GM18519 (cell line): ENCODE measurements around the gene ABLIM2.

Source experiments
- ATAC-seq: cut with Tn5 transposase; IDR thresholded peaks from one replicate; pipeline ENCODE4 v1.9.1; 2021; ENCODE audit warnings: mild to moderate bottlenecking, moderate library complexity; ENCODE audit not compliant: unreplicated experiment, low FRiP score

ABLIM2 gene

DNA sequence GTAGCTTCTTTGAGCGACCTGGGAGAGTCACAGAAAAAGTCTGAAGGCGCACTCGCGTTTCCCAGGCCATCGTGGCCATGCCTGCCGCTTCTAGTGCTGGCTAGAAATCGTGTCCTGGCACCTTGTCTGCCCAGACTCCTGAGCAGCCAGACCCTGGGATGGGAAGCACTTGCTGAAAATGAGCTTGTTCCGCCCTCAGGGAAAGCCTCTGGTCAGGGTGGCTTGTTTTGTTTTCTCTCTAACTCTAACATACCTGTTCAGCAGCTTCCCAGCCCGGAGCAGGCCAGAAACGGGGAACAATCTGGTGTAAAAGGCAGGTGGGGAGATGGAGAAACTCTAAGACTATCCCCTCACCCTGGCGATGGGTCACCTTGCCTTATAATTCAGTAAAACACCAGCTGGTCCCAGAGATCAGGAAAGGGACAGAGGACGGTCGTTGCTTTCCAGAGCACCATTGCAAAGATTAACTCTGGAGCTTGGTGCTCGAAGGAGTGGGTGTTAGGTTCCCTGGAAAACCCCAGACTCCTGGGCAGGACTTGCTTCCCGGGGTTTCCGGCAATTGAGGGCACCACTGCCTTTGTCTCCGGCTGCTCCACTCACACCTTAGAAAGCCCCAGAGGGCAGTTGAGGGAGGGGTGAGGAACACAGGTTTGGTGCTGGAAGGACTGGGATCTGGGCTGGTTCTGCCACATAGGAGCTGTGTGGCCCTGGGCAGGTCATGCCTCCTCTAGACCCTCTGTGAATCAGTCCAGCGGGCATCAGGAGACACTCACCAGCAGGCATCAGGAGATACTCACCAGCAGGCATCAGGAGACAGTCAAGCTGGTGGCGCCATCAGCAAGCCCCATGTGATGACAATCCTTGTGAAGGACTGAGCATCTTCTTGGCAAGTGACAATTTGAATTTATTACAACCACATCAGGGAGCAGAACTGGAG lies 36.0 kb upstream of the ABLIM2 start:
- no peak for ATAC-seq

DNA sequence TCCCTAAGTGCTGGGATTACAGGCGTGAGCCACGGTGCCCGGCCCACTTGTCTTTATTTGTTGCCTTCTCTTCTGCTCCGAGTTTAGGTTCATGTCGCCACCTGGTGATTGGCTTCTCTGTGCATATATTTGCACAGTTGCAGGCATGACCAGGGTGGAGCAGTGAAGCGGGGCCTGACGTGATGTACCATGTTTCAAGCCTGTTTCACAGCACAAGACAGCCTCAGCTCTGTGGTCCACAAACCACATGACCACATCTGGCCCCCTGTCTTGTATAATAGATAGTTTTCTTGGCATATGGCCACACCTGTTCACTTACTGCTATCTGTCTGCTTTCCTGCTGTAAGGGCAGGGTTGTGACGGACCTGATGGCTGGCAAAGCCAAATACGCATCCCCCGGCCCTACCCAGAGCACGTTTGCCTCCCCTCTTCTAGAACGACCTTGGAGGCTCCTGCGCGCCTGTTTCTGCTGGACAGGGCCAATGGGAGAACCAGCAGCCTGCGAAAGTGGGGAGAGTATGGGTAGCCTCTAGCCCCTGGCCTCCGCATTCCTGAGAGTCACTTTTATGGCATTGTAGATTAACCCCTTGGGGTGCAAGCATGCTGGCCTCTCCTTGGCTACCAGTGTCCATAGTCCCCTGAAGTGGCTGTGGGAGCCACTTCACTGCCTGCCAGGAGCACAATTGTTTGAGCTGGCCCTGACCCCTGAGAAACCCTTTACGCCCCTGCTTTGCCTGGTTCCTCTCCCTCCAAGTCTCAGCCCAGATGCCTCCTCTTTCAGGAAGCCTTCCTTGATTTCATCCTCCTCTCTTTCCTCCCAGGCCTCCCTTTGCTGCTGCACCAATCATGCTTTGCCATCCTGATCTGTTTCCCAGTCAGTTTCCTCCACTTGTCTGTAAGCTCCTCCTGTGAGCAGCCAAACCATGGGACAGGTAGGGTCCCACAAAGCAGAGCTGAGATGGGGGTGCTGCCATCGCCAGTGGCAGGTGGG lies 34.4 kb upstream of the ABLIM2 start:
- peak; percentile 79 for ATAC-seq

DNA sequence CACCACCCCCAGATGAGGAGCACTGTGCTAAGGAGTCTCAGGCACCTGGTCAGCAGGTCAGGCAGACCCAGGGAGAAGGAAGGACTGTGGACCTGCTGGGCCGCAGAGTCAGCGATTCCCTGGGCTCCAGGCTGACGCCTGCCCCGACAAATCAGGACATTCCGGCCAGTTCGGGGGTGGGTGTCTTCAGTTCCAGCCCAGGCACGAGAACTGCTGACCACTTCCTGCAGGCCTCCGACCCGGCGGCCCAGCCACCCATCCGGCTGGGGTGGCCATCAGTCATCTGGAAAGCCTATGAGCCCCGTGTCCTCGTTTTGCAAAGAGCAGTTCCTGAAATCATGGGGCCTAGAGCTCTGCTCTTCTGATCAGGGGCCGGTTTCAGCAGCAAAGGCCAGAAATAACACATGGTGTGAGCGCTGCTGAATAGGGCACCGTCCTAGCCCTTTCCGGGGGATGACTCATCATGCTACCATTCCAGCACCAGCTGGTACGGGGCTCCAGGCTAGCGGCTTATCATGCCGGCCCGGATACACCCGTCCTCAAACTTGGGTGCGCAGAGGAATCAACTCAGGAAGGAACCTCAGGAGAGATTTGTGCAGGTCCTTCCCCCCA lies 32.6 kb upstream of the ABLIM2 start:
- peak; percentile 50 for ATAC-seq

DNA sequence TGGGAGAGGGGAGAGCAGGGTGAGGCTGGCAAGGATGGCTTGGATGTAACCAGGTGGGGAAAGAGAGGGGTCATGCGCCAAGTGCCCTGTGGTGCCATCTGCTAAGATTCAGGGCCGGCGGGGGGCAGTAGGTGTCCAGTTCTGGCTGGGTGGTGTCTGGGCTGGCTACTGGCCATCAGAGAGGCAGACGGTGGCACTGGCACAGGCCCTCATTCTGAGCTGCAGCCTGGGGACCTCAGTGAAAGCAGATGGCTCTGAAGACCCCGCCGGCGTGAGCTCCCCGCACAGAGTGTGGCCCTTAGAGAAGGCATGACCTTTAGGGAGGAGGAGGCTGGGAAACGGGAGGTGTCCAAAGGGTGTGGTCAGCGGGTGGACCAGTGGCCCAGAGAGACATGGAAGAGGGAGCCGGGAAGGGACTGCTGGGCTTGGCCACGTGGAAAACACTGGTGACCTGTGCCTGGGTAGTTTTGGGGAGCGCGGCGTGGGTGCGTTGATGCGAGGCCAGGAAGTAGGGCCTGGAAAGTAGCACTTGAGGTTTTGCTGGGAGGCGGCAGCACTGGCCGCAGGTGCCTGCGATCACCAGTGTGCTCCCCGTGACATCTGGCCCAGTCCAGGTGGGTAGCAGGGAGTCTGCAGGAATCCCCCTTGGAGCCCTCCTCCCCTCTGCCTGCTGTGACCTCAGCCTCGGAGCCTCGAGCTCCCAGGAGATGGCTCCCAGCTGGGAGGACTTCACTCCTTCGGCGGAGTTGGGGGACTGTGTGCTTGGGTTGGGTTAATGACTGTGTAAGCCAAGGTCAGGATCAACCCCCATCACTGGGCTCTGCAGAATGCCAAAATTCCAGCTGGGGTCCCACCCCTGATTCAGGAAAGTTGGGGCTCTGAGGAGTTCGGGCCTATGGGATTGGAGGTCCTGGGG lies 31.2 kb upstream of the ABLIM2 start:
- no peak for ATAC-seq

DNA sequence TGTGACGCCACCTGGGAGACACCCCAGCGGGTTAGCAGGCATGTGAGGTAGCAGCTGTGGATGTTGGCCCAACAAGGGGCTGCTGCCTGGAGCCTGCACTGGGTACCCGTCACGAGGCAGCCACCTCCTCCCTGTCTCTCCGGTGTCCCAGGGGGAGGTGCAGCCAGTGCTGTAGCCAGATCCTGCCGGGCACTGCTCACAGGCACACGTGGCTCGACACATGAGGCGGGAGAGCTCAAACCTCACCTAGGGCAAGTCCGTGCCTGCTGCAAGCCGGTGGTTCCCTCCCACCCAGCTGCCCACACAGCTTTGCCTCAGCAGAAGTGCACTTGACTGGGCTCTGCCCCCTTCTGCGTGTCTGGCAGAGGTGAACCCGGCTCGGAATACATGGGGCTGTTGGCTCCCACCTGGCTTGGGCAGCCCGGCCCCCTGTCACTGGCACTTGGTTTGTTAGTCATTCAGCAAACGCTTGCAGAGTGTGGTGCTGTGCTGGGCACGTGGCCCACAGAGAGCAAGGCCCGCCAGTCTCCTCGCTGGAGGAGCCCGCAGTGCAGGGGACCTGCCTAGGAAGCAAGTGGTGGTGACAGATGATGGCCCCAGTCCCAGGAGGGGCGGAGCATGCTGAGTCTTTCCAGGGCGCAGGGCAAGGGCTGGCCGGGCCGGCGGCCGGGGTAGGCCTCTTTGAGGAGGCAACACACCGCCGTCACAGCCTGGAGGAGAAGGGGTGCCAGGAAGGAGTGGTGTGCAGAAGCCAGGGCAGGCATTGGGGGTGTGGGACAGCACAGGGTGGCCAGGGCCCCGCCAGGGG lies 30.3 kb upstream of the ABLIM2 start:
- ATAC-seq = no peak

- ATAC-seq = no peak
Observed at GRCh38 chr4:8188085-8188484, 29.5 kb upstream of the ABLIM2 start.

DNA sequence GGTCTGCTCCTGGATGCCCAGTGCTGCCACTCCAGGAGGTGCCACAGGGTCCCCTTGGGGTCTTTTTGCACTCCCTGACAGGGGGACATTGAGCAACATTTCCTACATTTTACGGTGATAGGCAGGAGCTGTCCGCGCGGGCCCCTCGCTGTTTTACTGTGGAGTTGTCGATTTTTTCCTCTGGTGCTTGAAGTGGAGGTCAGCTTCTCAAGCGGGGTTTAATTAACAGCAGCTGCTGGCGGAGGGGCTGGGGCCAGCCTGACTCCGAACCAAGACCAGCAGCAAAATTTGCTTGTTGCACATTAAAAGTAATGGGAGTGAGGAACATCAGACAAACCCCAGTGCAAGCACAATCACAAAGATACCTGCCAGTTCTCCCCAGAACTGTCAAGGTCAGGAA lies 27.3 kb upstream of the ABLIM2 start:
- ATAC-seq = no peak

- no peak for ATAC-seq
Observed at GRCh38 chr4:8185295-8185694, 26.7 kb upstream of the ABLIM2 start.

GRCh38 chr4:8184061-8184460 lies 25.4 kb upstream of the ABLIM2 start:
- ATAC-seq = no peak

- ATAC-seq = no peak
Observed at GRCh38 chr4:8182858-8183725, 24.5 kb upstream of the ABLIM2 start.

DNA sequence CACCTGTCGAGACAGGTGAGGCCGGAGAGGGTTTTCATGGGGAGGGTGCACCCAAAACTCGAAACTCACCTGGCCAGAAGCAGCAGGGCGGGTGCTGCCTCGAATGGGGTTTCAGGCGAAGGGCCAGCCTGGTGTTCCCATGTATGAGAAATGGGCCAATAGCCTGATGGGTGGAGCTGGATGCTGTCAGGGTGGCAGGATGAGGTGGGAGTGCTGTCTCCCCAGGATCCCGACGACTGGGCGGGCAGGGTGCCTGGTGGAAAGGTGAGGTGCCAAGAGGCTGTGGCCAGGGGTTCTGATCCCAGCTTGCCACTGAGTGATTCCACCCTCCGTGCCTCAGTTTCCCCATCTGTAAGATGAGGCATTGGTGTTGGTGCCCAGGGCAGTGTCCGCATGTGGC lies 23.7 kb upstream of the ABLIM2 start:
- no peak for ATAC-seq

GRCh38 chr4:8181844-8182243 lies 23.2 kb upstream of the ABLIM2 start:
- no peak for ATAC-seq

DNA sequence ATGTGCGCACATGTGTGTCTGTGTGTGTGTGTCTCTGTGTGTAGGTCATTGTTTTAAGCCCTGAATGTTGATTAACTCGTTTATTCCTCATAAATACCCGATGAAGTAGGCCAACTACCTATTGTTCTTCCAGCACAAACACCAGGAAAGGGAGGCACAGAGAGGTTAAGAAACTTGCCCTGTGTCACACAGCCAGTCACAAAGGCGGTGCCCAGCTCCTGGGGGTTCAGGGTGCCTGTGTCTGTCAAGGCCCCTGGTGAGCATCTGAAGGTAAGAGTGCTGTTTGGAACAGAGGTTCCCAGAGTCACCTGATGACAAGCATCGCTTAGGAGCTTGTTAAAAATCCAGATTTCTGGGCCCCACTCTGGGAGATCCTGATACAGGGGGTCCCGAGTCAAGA lies 22.5 kb upstream of the ABLIM2 start:
- no peak for ATAC-seq

GRCh38 chr4:8180310-8181093 lies 21.9 kb upstream of the ABLIM2 start:
- no peak for ATAC-seq

- ATAC-seq = no peak
Observed at GRCh38 chr4:8179771-8180170, 21.2 kb upstream of the ABLIM2 start.

DNA sequence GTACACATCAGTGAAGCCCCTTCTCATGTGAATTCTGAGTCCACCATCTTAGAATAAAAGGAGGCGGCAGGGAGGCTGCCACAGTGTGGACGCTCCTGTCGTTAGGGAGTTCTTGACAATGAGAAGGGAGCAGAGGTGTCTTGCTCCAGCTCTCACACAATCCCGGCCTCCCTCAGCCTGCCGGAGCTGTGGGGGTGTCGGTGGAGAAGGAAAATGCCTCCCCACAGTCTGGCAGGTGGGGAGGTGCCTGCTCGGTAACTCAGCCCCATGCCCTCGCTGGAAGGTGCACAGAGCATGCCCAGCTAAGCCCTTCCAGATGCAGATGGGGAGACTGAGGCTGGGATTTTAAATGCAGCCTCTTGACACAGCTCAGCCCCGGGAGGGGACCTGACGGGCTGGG lies 20.5 kb upstream of the ABLIM2 start:
- ATAC-seq = no peak

DNA sequence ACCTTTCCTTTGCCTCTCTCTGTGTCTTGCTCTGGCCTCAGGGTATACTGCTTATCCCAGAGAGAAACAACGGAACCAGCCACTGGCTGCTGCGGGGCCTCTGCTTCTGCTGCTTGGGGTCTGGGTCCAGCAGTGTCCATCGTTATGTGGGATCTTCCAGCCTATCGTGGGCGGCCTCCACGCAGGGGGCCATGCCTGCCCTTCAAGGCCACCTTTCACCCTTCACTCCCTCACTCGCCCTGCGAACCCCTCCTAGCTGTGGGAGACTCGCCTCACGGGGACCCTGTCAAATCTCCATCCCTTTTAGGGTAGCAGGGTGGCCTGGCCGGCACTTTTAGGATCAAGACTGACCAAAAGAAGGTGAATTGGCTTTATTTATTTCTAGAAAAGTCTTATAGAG lies 19.3 kb upstream of the ABLIM2 start:
- ATAC-seq = no peak
